Islet of Langerhans (tissue), 1 donor: ENCODE results near the gene NOTO.

Source experiments
- FAIRE-seq: peaks from one replicate; lab custom pipeline; 2011; peaks lifted over from hg19 to GRCh38; lab: Jason Lieb, UNC

The NOTO gene

GRCh38 chr2:73235315-73236028, 33.1 kb downstream of the NOTO start:
- no peak for FAIRE-seq

- FAIRE-seq = no peak
These were observed 34.8 kb downstream of the NOTO start for GRCh38 chr2:73237168-73237567.

- no peak for FAIRE-seq
These were observed 35.8 kb downstream of the NOTO start for GRCh38 chr2:73238149-73238548.

- FAIRE-seq = no peak
These were observed 36.6 kb downstream of the NOTO start for GRCh38 chr2:73238976-73239375.

GRCh38 chr2:73239776-73240175, 37.4 kb downstream of the NOTO start:
- FAIRE-seq = no peak

- no peak for FAIRE-seq
These were observed 41.7 kb downstream of the NOTO start for GRCh38 chr2:73243884-73244570.

GRCh38 chr2:73244580-73244979, 42.2 kb downstream of the NOTO start:
- FAIRE-seq = no peak

GRCh38 chr2:73246850-73247249, 44.5 kb downstream of the NOTO start:
- FAIRE-seq = no peak

- FAIRE-seq = no peak
These were observed 47.3 kb downstream of the NOTO start for GRCh38 chr2:73249636-73250035.

- FAIRE-seq = no peak
These were observed 48.8 kb downstream of the NOTO start for GRCh38 chr2:73250872-73251846.

- no peak for FAIRE-seq
These were observed 50.1 kb downstream of the NOTO start for GRCh38 chr2:73252238-73253027.

- FAIRE-seq = no peak
These were observed 51.0 kb downstream of the NOTO start for GRCh38 chr2:73253400-73253799.

GRCh38 chr2:73253901-73254300, 51.5 kb downstream of the NOTO start:
- no peak for FAIRE-seq

GRCh38 chr2:73254343-73255006, 52.1 kb downstream of the NOTO start:
- FAIRE-seq = no peak

- no peak for FAIRE-seq
These were observed 52.8 kb downstream of the NOTO start for GRCh38 chr2:73255007-73255644.

- no peak for FAIRE-seq
These were observed 53.7 kb downstream of the NOTO start for GRCh38 chr2:73255907-73256617.

GRCh38 chr2:73256618-73256922, 54.2 kb downstream of the NOTO start:
- no peak for FAIRE-seq

GRCh38 chr2:73257021-73257420, 54.6 kb downstream of the NOTO start:
- FAIRE-seq = no peak

- no peak for FAIRE-seq
These were observed 55.2 kb downstream of the NOTO start for GRCh38 chr2:73257425-73258125.
